H1 (cell line): Measurements from ENCODE around the gene ARHGAP5. TPM values are rescaled to one million over a fixed set of nuclear protein-coding genes. Genes with fewer than 3 reads are reported as not detected.

Experiments used
- CTCF ChIA-PET: fragments of 300-600 bp; sonication (Branson Sonifier 250); formaldehyde crosslinking; loops from one replicate; lab custom pipeline; 2021; ENCODE audit not compliant: partially characterized antibody; lab: Charles Lee
- POLR2A ChIA-PET: fragments of 300-600 bp; sonication (Branson Sonifier 250); formaldehyde crosslinking; loops from one replicate; lab custom pipeline; 2021; ENCODE audit warnings: inconsistent platforms; ENCODE audit not compliant: partially characterized antibody; lab: Charles Lee
- DNase-seq, 2 experiments: peaks; one replicate each; pipeline versions ENCODE4 v3.0.0 to v3.0.0-alpha.2; 2010 to 2022; ENCODE audit warnings: low spot score in 2 of 2, low read depth in 1 of 2, mixed read lengths in 1 of 2
- FAIRE-seq: peaks from 2 replicates; lab custom pipeline; 2011; peaks lifted over from hg19 to GRCh38; lab: Jason Lieb, UNC
- H2AFZ ChIP-seq: 2 replicates; pipeline ENCODE4 v1.8.1; 2012; ENCODE audit warnings: low read length, inconsistent platforms
- H2AK5ac ChIP-seq: 2 replicates; pipeline ENCODE4 v1.6.1; 2013; ENCODE audit warnings: low read depth, low read length
- H2BK120ac ChIP-seq: replicated peaks from 2 replicates; pipeline ENCODE3; 2013; ENCODE audit warnings: low read depth, low read length, inconsistent platforms
- H2BK12ac ChIP-seq: 2 replicates; pipeline ENCODE4 v1.6.1; 2013; ENCODE audit warnings: low read depth, low read length
- H2BK15ac ChIP-seq: 2 replicates; pipeline ENCODE4 v1.6.1; 2013; ENCODE audit warnings: low read length
- H2BK20ac ChIP-seq: 2 replicates; pipeline ENCODE4 v1.6.1; 2013; ENCODE audit warnings: low read length
- H2BK5ac ChIP-seq: 2 replicates; pipeline ENCODE4 v1.6.1; 2013; ENCODE audit warnings: low read depth, low read length
- H3K14ac ChIP-seq: 2 replicates; pipeline ENCODE4 v1.6.1; 2013; ENCODE audit warnings: inconsistent platforms; ENCODE audit not compliant: insufficient read length
- H3K18ac ChIP-seq: 2 replicates; pipeline ENCODE4 v1.6.1; 2013; ENCODE audit warnings: low read length; ENCODE audit errors: extremely low read depth
- H3K23ac ChIP-seq: 2 replicates; pipeline ENCODE4 v1.6.1; 2013; ENCODE audit warnings: inconsistent platforms; ENCODE audit not compliant: insufficient read length
- H3K23me2 ChIP-seq: 2 replicates; pipeline ENCODE4 v1.6.1; 2013; ENCODE audit warnings: low read depth, low read length
- H3K27ac ChIP-seq: 2 replicates; pipeline ENCODE4 v1.6.1; 2011; ENCODE audit warnings: low read depth, low read length, inconsistent platforms
- H3K27me3 ChIP-seq, 4 experiments: replicated peaks in 1 of 4; 1 replicate in 1 of 4; 2 replicates in 3 of 4; pipeline versions ENCODE4 v1.6.1 to v1.8.1; 2011 to 2013; ENCODE audit warnings: low read length in 3 of 4, mild to moderate bottlenecking in 3 of 4, inconsistent platforms in 2 of 4, mixed read lengths in 2 of 4, moderate library complexity in 1 of 4; ENCODE audit not compliant: control insufficient read depth in 3 of 4, insufficient read depth in 3 of 4; ENCODE audit errors: extremely low read depth in 1 of 4
- H3K36me3 ChIP-seq, 4 experiments: 2 replicates each; pipeline versions ENCODE4 v1.6.1 to v1.8.1; 2011 to 2013; ENCODE audit warnings: mild to moderate bottlenecking in 4 of 4, low read length in 3 of 4, moderate library complexity in 2 of 4, control low read depth in 1 of 4, inconsistent platforms in 1 of 4; ENCODE audit not compliant: insufficient read depth in 4 of 4, control insufficient read depth in 2 of 4
- H3K4ac ChIP-seq: replicated peaks from 2 replicates; pipeline ENCODE3; 2013; ENCODE audit warnings: low read length, low read depth, mixed read lengths, inconsistent platforms; ENCODE audit not compliant: insufficient read length
- H3K4me1 ChIP-seq, 4 experiments: replicated peaks in 1 of 4; 1 replicate in 1 of 4; 2 replicates in 3 of 4; pipeline versions ENCODE4 v1.6.1 to v1.8.1; 2011 to 2013; ENCODE audit warnings: low read length in 3 of 4, inconsistent platforms in 2 of 4, mixed read lengths in 1 of 4; ENCODE audit not compliant: insufficient read depth in 4 of 4, control insufficient read depth in 3 of 4
- H3K4me2 ChIP-seq, 2 experiments: 2 replicates each; pipeline versions ENCODE4 v1.6.1 to v1.8.1; 2011 to 2013; ENCODE audit warnings: low read depth in 2 of 2, low read length in 2 of 2, control low read depth in 1 of 2, inconsistent platforms in 1 of 2, mild to moderate bottlenecking in 1 of 2; ENCODE audit not compliant: insufficient read depth in 1 of 2
- H3K4me3 ChIP-seq, 4 experiments: fragments of 200-600, 300-600 bp in 1 of 4; sonication (generic), shearing (Covaris generic), sonication (Bioruptor Twin) in 1 of 4; 2 replicates each; pipeline versions ENCODE4 v1.5.1 to v1.8.1; 2011 to 2016; ENCODE audit warnings: low read length in 4 of 4, low read depth in 3 of 4, control low read depth in 2 of 4, inconsistent platforms in 2 of 4, mild to moderate bottlenecking in 2 of 4, mixed read lengths in 1 of 4, moderate library complexity in 1 of 4; ENCODE audit not compliant: insufficient read depth in 2 of 4; ENCODE audit errors: extremely low read depth in 1 of 4
- H3K56ac ChIP-seq: replicated peaks from 2 replicates; pipeline ENCODE3; 2013; ENCODE audit warnings: low read depth, mild to moderate bottlenecking, mixed read lengths, low read length, inconsistent platforms; ENCODE audit not compliant: insufficient read length
- H3K79me1 ChIP-seq: 2 replicates; pipeline ENCODE4 v1.6.1; 2013; ENCODE audit warnings: low read depth, low read length, control low read depth
- H3K79me2 ChIP-seq, 2 experiments: 2 replicates each; pipeline versions ENCODE4 v1.6.1 to v1.8.1; 2012 to 2013; ENCODE audit warnings: low read length in 2 of 2, mild to moderate bottlenecking in 2 of 2, inconsistent platforms in 1 of 2; ENCODE audit not compliant: insufficient read depth in 2 of 2, control insufficient read depth in 1 of 2
- H3K9ac ChIP-seq, 4 experiments: replicated peaks in 1 of 4; 1 replicate in 1 of 4; 2 replicates in 3 of 4; pipeline versions ENCODE4 v1.6.1 to v1.8.1; 2011 to 2013; ENCODE audit warnings: low read depth in 3 of 4, low read length in 3 of 4, control low read depth in 2 of 4, mild to moderate bottlenecking in 2 of 4, moderate library complexity in 2 of 4, inconsistent platforms in 1 of 4; ENCODE audit errors: extremely low read depth in 1 of 4
- H3K9me3 ChIP-seq, 2 experiments: 2 replicates each; pipeline versions ENCODE4 v1.6.1 to v1.8.1; 2012 to 2013; ENCODE audit warnings: mild to moderate bottlenecking in 2 of 2, moderate library complexity in 2 of 2, control low read depth in 1 of 2, inconsistent platforms in 1 of 2, low read depth in 1 of 2, low read length in 1 of 2, mixed read lengths in 1 of 2; ENCODE audit not compliant: insufficient read depth in 2 of 2
- H4K20me1 ChIP-seq, 2 experiments: replicated peaks in 1 of 2; 2 replicates each; pipeline versions ENCODE3 to v1.8.1; 2011 to 2013; ENCODE audit warnings: inconsistent platforms in 2 of 2, low read length in 2 of 2, mild to moderate bottlenecking in 1 of 2; ENCODE audit not compliant: insufficient read depth in 2 of 2, control insufficient read depth in 1 of 2
- H4K5ac ChIP-seq: 2 replicates; pipeline ENCODE4 v1.6.1; 2013; ENCODE audit warnings: low read length, low read depth, mixed read lengths, inconsistent platforms; ENCODE audit not compliant: insufficient read length
- H4K8ac ChIP-seq: 2 replicates; pipeline ENCODE4 v1.8.0; 2013; ENCODE audit warnings: mild to moderate bottlenecking, moderate library complexity, low read length, inconsistent platforms; ENCODE audit not compliant: insufficient read depth; ENCODE audit errors: extremely low read depth
- H4K91ac ChIP-seq: replicated peaks from 2 replicates; pipeline ENCODE3; 2013; ENCODE audit warnings: low read length, mixed read lengths, inconsistent platforms; ENCODE audit not compliant: insufficient read length
- ASH2L ChIP-seq: fragments of 200-600, 300-600 bp; sonication (generic); IDR thresholded peaks from one replicate; pipeline ENCODE4 v1.7.1; 2017; ENCODE audit warnings: low read length
- CHD2 ChIP-seq: IDR thresholded peaks from 2 replicates; pipeline ENCODE4 v1.6.1; 2012; ENCODE audit warnings: low read length, improper control_type of control experiment
- FOSL1 ChIP-seq: IDR thresholded peaks from 2 replicates; pipeline ENCODE4 v1.6.1; 2011; ENCODE audit warnings: mild to moderate bottlenecking, low read depth, low read length, moderate library complexity; ENCODE audit not compliant: insufficient read depth
- KDM4A ChIP-seq: IDR thresholded peaks from one replicate; pipeline ENCODE4 v1.7.1; 2012; ENCODE audit warnings: low read depth, mild to moderate bottlenecking, moderate library complexity, low read length, inconsistent platforms; ENCODE audit not compliant: severe bottlenecking
- MAFK ChIP-seq: IDR thresholded peaks from 2 replicates; pipeline ENCODE4 v1.6.1; 2012; ENCODE audit warnings: low read depth, mild to moderate bottlenecking, improper control_type of control experiment, low read length
- POLR2A ChIP-seq, 2 experiments: IDR thresholded peaks; 1 replicate in 1 of 2; 2 replicates in 1 of 2; pipeline ENCODE4 v1.6.1; 2011; ENCODE audit warnings: low read depth in 2 of 2, low read length in 2 of 2, mild to moderate bottlenecking in 2 of 2; ENCODE audit errors: control extremely low read depth in 1 of 2
- SAP30 ChIP-seq: fragments of 300-600 bp; sonication (generic); IDR thresholded peaks from 2 replicates; pipeline ENCODE4 v1.7.1; 2012; ENCODE audit warnings: low read length, moderate library complexity, mild to moderate bottlenecking, inconsistent platforms; ENCODE audit not compliant: insufficient read depth, insufficient replicate concordance
- TEAD4 ChIP-seq: IDR thresholded peaks from 2 replicates; pipeline ENCODE4 v1.6.1; 2012; ENCODE audit warnings: low read depth, low read length, inconsistent platforms, mixed read lengths
- WGBS, 2 experiments: shearing (Covaris generic) in 1 of 2; methylation state at CpG; one replicate each; pipeline versions ENCODE4 v1.1.6 to v1.1.7; 2013 to 2015; ENCODE audit warnings: low lambda C conversion rate in 2 of 2, mixed read lengths in 2 of 2, inconsistent platforms in 1 of 2, low coverage in 1 of 2, missing lambda C conversion rate in 1 of 2; ENCODE audit not compliant: insufficient replicate concordance in 2 of 2, insufficient coverage in 1 of 2, insufficient read length in 1 of 2; ENCODE audit errors: extremely low coverage in 1 of 2, missing lambda C conversion rate in 1 of 2; 5-methylcytosine and 5-hydroxymethylcytosine counted together
- polyA plus RNA-seq, 7 experiments: library from polyadenylated mRNA; depleted of rRNA in 3 of 7; stranded (reverse) in 5 of 7; unstranded in 2 of 7; fragments of >200 nt in 5 of 7; fragments of 200-250 nt in 2 of 7; gene quantifications; 1 replicate in 5 of 7; 2 replicates in 1 of 7; 4 replicates in 1 of 7; pipeline versions ENCODE4 v1.2.1 to v1.2.3, GENCODE V29; 2011 to 2013; ENCODE audit warnings: missing spikeins in 2 of 7, mixed read lengths in 2 of 7
- total RNA-seq: library from RNA; stranded (reverse); fragmentation: NEBNext Ultra II Directional; extraction: Animal tissue kit (Norgen Biotek cat#: 25700); gene quantifications from 2 replicates; pipeline ENCODE4 v1.2.1, GENCODE V29; 2021
- TF ChIP-seq, protein P1 (sequence below), 3 experiments: IDR thresholded peaks; 1 replicate in 2 of 3; 2 replicates in 1 of 3; pipeline versions ENCODE4 v1.5.1 to v1.6.1; 2011; ENCODE audit warnings: low read length in 3 of 3, mild to moderate bottlenecking in 3 of 3, inconsistent platforms in 2 of 3, low read depth in 1 of 3, moderate library complexity in 1 of 3; ENCODE audit not compliant: insufficient read depth in 1 of 3; ENCODE audit errors: control extremely low read depth in 1 of 3

ARHGAP5 gene
- total and polyA plus RNA-seq, 2 of the 8 experiments (the other 6 are each of a cell fraction or from before 2014, with no cell fraction given), result 7.8 to 77.3 TPM

DNA sequence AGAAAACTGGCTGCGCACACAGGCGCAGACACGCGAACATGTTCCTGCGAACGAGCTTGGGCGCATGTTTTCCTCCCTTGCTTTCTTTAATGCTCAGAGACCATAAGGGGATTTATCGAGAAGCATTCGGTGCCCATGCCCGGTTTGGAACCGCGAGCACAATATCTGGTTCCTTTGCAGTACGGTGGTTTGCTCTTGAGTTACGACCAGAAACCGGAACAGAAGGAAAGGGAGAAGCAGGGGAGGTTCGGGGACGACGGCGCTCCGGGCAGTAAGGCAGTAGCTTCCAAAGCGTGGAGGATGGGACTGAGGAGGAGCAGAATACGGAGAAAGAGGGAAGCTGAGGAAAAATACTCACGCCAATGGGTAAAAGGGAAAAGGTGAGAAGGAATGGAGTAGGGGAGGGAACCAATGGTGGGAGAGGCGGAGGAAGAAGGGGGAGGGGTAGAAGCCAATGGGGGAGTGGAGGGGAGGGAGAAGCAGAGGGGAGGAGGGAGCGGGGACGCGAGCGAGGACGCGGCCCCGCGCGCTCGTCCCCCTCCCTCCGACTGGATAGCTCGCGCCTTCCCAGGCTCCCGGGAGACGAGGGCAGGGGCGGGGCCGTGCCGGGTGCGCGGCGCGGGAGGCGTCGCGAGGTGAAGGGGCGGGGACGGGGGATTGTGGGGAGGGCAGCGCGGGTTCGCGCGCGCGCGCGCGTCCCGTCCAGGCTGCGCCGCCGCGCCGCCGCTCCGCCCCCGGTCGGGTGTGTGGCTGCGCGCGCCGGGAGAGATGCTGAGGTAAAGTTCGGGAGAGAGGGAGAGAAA lies 625 bp upstream of the ARHGAP5 start:
- Histone ChIP-seq H2BK20ac (no peak overlapping the region), H3K27ac (peak overlapping the region; percentile 88), H3K4ac (peak overlapping the region; percentile 87), H2BK5ac (peak overlapping the region; percentile 94), H4K8ac (peak overlapping the region; percentile 95), H4K20me1 (peaks cover 0 to under 1% of the 10 kb centered on the region in 2 experiments), H3K4me1 (peaks cover 0 to 4% (median 0%) of the 10 kb centered on the region in 4 experiments; a peak in 1 of 7 replicates), H3K79me1 (no peaks in the 10 kb centered on the region), H3K56ac (peak overlapping the region; percentile 83), H4K91ac (peak overlapping the region; percentile 83), H2BK12ac (peak overlapping the region; percentile 92), H3K36me3 (no peaks in the 10 kb centered on the region), H2BK120ac (peak overlapping the region; percentile 36), H2AK5ac (no peak overlapping the region; the same call in 1 of the 2 replicates), H3K4me3 (peak overlapping the region; percentile 79 to 97 (median 95)), H2AFZ (peak overlapping the region; percentile 88; the same call in 1 of the 2 replicates), H3K18ac (peak overlapping the region; percentile 84), H3K79me2 (peaks cover 0 to 42% of the 10 kb centered on the region in 2 experiments; a peak in 3 of 4 replicates), H4K5ac (peak overlapping the region; percentile 90), H3K9me3 (no peaks in the 10 kb centered on the region), H2BK15ac (no peak overlapping the region; the same call in 1 of the 2 replicates), H3K23ac (no peak overlapping the region), H3K27me3 (no peaks in the 10 kb centered on the region), H3K14ac (peak overlapping the region; percentile 50), H3K9ac (peak overlapping the region; percentile 48 to 94 (median 88)), H3K23me2 (peaks cover 9% of the 10 kb centered on the region), H3K4me2 (peak overlapping the region; percentile 83 to 85)
- 1% methylated on average over 30 of the region's 76 CpGs; no CpG with 5 or more reads in 1 of the 2 experiments for WGBS, 2 experiments
- POLR2A ChIA-PET, result interaction anchor here (0.8 to 2.9 kb wide), 15 partner anchors 9 to 656 kb away, joined by 3 to 17 read pairs (median 3); partner anchors contain the start of genes HEATR5A, RNU6-7 and RNU6-8
- DNase-seq, result peak; percentile 88 to 90
- CTCF ChIA-PET, result interaction anchor here (0.9 kb wide), 1 partner anchor 155 kb away, joined by 5 read pairs; no protein-coding TSS in a partner anchor
- no peak for FAIRE-seq
- no peak for TF ChIP-seq CHD2
- no peak for TF ChIP-seq SAP30
- TF ChIP-seq KDM4A, result peak; percentile 76
- no peak for TF ChIP-seq TEAD4
- TF ChIP-seq POLR2A (IDR thresholded peaks at IDR 0.05; ENCODE audit: control extremely low read depth in 1 of 2, low read depth in 2 of 2, low read length in 2 of 2), result peak in 1 of 2 experiments; percentile 60; a peak in 1 of 3 replicates
- no peak for TF ChIP-seq MAFK
- TF ChIP-seq ASH2L, result peak; percentile 98
- TF ChIP-seq, protein P1, sequence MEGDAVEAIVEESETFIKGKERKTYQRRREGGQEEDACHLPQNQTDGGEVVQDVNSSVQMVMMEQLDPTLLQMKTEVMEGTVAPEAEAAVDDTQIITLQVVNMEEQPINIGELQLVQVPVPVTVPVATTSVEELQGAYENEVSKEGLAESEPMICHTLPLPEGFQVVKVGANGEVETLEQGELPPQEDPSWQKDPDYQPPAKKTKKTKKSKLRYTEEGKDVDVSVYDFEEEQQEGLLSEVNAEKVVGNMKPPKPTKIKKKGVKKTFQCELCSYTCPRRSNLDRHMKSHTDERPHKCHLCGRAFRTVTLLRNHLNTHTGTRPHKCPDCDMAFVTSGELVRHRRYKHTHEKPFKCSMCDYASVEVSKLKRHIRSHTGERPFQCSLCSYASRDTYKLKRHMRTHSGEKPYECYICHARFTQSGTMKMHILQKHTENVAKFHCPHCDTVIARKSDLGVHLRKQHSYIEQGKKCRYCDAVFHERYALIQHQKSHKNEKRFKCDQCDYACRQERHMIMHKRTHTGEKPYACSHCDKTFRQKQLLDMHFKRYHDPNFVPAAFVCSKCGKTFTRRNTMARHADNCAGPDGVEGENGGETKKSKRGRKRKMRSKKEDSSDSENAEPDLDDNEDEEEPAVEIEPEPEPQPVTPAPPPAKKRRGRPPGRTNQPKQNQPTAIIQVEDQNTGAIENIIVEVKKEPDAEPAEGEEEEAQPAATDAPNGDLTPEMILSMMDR (IDR thresholded peaks at IDR 0.05; ENCODE audit: control extremely low read depth in 1 of 3, insufficient read depth in 1 of 3, low read depth in 1 of 3, low read length in 3 of 3), result no peak
- no peak for TF ChIP-seq FOSL1
